HCT116 (cell line): ENCODE data around the gene LDLRAD4.

Experiments
- CTCF ChIP-seq, 3 experiments: fragments of 200-600 bp in 1 of 3; sonication (generic) in 1 of 3; IDR thresholded peaks in 2 of 3; conservative IDR thresholded peaks in 1 of 3; 2 replicates each; pipeline ENCODE4 v1.5.1; 2012 to 2017; ENCODE audit warnings: low read depth in 2 of 3, low read length in 2 of 3, antibody characterized with exemption in 1 of 3, borderline replicate concordance in 1 of 3, control low read depth in 1 of 3, mild to moderate bottlenecking in 1 of 3, mixed read lengths in 1 of 3, mixed run types in 1 of 3, moderate library complexity in 1 of 3; ENCODE audit not compliant: insufficient read depth in 1 of 3
- MAX ChIP-seq: IDR thresholded peaks from 2 replicates; pipeline ENCODE4 v1.6.1; 2012

DNA sequence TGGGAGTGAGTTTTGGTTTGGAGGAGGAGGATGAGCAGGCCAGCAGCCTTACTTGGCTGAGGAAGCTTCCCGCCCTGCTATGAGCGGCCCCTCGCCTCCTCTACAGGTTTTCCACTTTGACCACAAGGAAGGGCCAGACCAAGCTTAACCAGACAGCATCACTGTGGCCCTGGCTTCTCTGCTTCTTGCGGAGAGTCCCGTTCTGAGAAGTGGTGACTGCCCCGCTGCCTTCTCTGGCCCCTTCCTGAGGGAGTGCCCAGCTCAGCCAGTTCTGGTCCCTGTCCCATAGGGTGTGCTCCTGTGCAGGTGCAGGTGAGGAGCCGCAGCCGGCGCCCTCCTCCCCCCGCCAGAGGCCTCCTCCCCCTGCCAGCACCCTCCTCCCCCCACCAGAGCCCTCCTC, 406.8 kb downstream of the LDLRAD4 start:
- TF ChIP-seq MAX (no peak), CTCF (IDR thresholded peaks at IDR 0.05 in 2 of 3, conservative IDR thresholded peaks at IDR 0.05 in 1 of 3; ENCODE audit: borderline replicate concordance in 1 of 3, insufficient read depth in 1 of 3, low read depth in 2 of 3, low read length in 2 of 3) (no peak)
